HG03025 (cell line): ENCODE results near the gene SLC17A5.

ENCODE experiments used
- ATAC-seq: cut with Tn5 transposase; IDR thresholded peaks from one replicate; pipeline ENCODE4 v1.9.1; 2021; ENCODE audit warnings: mild to moderate bottlenecking, moderate library complexity; ENCODE audit not compliant: unreplicated experiment, low FRiP score

SLC17A5 gene

DNA sequence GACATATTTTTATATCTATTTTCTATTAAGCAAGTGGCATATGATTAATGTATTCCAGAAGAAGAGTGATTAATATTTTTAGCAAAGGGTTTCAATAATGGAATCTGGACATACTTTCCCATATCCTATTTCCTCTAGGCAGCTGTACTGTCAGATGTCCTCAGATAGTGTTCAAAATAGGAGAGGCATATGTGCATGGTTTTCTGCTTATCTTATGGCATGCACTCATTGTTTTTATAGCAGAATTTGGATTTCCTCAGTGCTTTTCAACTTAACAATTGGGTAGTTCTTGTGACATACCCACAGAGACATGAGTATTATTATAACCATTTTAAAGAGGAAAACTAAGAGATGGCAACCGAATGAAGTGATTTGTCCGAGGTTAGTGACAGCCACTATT is 12.6 kb upstream of the SLC17A5 start:
- no peak for ATAC-seq

DNA sequence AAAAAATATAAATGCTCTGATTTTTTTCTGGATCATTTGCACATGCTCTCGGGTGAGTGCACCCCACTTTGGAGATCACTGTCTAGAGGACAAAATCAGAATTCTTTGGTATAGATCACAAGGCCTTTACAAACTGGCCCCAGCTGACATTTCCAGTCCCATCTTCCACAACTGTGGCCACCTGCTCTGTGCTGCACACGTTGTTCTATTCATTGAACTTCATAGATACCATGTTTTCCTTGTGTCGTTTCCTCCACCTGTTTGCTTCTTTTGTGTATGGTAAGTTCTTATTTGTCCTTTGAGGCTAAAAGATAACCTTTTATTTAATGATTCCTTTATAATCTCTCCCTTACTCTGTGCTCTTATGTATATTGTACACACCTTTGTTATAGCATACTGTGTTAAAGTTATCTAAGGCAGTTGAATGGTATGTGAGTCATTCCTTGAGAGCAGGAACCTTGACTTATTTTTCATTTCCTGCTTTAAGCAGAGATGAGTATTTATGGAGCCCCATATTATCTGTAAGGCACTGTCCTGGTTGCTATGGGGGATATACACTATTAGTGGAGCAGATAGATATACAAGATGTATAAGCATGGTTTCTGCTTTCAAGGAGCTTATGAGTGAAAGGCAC is 12.0 kb upstream of the SLC17A5 start:
- peak; percentile 54 for ATAC-seq

DNA sequence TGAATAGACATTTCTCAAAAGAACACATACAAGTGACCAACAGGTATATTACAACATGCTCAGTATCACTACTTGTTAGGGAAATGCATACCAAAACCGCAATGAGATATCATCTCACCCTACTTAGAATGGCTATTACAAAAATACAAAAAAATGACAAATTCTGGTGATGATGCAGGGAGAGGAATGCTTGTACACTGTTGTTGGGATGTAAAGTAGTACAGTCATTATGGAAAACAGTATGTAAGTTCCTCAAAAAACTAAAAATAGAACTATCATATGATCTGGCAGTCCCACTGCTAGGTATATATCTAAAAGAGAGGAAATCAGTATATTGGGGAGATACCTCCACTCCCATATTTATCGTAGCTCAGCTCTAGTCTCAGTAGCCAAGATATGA is 10.9 kb upstream of the SLC17A5 start:
- ATAC-seq: no peak

DNA sequence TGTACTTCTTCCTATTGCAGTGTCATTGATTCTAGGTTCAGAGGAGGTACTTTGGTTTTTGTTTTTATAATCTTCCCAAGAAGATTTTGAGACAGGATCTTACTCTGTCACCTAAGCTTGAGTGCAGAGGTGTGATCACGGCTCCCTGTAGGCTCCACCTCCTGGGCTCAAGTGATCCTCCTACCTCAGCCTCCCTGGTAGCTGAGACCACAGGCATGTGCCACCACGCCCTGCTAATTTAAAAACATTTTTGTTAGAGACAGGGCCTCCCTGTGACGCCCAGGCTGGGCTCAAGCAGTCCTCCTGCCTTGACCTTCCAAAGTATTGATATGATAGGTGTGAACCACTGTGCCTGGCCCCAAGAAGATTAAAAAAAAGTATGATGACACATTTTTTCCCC is 3.4 kb upstream of the SLC17A5 start:
- no peak for ATAC-seq

DNA sequence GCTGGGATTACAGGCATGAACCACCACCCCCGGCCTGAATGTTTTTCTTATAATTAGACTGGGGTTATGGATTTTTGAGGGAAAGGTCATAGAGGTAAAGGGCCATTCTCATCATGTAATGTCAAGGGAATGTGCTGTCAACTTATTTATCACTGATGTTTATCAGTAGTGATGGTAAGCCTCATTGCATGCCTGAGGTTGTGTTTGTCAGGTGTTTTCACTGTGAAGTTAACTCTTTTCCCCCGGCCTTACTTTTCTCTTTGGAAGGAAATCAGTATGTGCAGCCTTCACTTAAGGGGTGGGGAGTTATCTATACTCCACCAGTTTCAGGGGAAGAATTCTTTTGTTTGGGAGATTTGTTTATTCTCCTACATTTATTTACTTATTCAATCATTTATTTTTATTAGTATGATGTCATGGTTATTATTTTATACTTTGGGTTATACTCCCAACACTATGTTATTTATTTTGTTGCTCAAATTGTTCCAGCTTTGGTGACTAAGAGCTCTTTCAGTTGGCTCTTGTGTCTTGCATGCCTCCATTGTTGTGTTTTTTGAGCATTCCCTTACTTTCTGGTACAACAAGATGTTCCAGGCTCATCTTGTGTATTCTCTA is 2.8 kb upstream of the SLC17A5 start:
- ATAC-seq: no peak

DNA sequence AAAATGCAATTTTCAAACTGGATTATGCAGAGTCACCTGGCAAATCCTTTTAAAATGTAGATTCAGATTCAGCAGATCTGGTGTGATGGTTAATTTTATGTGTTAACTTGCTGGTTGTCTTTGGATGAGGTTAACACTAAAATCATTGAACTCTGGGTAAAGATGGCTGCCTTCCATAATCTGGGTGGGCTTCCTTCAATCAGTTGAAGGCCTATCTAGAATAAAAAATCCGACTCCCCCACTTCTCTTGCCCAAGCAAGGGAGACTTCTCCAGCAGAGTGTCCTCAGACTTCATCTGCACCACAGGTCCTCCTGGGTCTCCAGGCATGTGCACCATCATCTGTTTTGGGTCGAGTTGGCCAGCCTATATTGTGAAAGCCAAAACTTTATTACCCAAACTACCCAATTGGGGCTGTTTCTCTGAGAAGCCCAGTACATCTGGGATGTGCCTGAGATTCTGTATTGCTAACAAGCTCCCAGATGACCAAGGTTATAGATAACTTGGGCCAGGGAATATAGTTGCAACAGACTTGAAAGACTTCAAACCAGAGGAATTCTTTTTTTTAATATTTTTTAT is 1.6 kb upstream of the SLC17A5 start:
- no peak for ATAC-seq

DNA sequence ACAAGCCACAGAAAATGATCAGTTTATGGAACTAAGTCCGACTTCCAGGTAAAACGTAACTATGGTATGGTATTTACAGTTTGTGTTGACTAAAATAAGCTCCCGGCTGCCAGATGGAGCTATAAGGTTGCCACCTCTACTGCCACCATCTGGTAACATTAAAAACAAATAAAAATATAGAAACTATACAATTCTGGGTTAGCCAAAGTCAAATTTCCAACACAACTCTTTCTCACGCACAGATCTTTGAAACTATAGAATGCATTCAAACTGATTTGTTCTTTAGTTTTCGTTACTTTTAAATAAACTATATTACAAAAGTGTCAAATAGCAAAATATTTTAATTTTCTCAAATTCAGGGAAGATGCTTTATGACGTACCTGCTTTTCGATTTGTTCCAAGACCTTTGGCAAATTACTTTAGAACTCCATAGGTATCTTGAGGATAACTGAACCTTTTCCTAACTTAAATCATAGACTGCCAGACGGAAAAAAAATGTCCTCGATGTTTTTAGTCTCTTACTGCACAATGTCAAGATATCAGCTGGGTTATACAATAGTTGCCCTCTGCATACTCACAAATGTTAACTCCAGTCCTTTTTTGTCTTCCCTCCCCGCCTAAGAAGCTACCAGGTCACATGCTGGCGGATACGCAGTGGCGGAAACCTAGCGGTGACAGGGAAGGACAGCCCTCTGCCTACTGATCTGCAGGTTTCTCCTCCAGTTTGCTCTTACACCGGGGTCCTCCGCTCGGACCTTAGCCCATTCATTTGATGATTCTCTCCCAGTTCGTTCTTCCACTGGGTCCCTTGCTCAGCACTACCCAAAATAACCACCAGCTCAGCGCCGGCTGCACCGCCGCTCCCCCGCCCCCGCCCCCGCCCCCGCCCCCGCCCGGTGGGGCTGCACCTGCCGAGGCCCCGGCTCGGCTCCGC is 888 bp downstream of the SLC17A5 start:
- ATAC-seq: peak; percentile 52

DNA sequence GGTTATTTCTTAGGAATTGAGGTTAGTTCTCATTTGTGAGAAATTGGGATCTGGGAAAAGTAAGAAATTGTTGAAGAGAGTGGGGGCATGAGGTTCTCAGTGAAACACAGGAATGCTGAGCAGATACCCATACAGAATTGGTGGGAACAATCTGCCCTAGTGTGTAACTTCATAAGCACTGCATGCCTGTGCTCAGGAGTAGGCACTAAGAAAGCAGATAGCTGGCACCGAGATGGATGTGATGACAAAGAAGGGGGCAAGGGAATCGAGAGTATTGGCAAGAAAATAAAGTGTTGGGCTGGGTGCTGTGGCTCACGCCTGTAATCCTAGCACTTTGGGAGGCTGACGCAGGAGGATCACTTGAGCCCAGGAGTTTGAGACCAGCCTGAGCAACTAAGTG is 4.0 kb downstream of the SLC17A5 start:
- no peak for ATAC-seq

DNA sequence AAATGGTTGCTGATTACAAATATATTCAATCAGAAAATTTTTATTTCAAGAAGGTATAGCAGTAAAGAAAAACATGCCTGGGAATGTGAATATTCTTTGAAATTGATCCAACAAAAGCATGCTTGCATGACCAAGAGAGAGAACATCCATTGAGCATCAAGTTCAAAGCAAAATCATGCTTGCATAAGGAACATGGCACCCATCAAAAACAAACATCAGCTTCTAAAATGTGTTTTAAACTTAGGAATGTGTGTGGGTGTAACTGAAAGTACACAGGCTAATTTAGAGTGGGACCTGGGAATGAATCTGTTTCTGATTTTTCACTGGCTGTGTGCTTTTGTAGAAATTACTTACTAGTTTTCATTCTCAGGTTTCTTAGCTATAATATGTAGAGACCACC is 5.6 kb downstream of the SLC17A5 start:
- ATAC-seq: no peak

DNA sequence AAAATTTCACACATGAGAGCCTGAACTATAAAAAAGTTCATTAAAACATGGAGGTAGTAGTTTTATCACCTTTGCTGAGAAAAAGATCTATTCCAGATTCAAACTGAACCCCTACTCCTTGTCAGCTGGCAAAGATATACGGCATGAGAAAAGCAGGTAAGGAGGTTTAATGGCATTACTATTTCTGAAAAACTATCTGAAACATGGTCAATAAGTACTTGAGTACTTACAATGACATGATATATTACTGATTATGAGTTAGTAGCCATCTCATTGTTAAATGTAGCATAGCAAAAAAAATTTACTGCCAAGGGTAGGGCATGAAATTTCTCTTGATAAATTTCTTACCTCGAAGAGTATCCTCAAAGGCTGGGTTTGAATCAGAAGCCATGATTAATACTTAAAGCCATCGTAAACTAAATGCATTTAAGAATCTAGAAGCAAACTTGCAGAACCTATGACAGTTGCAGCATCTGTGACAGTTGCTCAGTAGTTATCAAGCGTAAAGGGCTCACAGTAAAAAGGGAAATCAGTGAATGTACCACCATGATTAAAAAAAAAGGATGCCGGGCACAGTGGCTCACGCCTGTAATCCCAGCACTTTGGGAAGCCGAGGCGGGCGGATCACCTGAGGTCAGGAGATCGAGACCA is 8.7 kb downstream of the SLC17A5 start:
- ATAC-seq: no peak

DNA sequence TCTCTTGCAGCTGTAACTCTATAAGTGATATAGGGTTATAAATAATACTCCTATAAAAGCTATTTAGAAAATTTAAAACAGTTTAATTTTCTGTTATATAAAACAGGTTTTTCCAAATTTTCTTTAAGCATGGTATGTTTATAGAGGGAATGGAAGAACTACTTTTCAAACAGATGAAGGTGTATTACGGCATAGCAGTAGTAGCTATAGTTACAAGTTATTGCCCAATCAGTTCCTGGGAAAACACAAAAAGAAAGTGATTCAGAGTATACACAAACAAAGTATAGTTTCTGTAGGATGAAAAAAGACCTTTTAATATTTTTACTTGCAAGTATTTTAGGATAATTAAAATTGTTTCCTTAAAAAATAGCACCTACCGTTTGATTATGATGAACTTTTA is 9.8 kb downstream of the SLC17A5 start:
- ATAC-seq: no peak

DNA sequence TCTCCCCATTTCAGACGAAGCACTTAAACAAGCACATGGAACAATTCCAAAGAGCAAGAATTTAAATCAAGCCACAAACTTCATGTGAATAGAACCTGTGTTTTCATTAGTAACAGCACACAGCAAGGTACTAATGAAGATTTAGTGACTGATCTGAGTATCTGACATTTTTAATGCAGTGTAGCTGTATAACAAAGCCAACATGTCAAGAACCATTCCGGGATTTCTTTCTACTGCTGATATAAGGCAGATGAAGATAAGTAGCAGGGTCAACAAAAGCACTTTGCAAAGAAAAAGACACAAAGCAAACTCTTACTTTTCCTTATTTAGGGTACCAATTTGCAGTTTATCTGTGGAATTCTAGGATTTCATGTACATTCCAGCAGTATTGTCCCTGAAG is 11.3 kb downstream of the SLC17A5 start:
- ATAC-seq: no peak

DNA sequence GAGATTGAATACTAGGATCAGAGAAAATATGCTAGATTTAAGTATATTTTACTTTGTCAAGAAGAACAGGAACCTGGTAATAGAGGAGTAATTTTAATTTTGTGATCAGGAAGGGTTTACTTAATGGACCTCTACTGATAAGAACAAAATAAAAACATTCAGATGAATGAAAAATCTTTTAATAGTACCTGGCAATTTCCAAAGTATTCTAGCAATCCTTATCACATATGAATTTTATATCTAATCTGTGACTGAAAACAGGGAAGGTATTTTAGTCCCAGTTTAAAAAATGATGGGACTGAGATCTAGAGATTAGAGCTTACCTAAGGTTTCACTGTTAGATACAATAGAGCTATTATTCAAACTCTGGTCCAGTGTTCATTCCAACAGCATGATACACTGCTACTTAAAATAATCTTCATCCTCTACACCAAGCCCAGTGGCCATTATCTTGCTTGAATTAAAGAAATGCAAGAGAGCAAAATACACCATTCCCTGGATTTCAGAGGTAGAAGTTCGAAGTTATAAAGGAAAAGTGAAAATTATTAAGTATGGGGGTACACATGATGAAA is 13.5 kb downstream of the SLC17A5 start:
- ATAC-seq: no peak

DNA sequence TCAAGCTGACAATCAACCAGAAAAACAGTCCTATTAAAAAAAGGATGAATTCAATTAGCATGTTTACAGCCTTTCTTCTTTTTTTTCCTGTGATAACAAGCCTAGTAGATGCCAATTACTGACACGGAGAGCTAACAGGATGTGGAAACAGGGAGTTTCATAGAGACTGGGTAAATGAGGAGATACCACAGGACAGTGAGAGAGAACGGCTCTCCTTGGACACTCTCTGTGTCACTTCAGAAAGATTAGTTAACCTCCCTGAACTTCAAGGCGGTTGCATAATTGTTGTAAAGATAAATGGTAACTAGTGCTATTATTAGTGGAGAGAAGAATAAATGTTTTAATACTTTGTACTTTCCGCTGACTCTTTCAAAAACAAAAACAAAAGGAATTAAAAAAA is 14.8 kb downstream of the SLC17A5 start:
- no peak for ATAC-seq

DNA sequence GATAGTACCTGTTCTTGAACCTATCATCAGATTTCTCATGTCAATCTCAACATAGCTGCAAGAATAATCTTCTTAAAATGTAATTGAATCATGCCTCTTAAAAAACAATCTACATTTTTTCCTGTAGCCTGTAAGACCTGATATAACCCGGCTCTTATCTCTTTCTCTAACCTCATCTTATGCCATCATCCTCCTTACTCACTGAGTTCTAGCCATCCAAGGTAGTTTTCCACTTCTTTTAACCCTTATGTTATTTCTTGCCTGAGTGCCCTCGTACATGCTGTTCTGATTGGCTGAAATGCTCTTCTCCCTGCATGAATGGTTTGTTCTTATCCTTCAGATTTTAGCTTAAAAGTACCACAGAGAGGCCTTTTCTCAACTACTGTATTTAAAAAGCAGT is 16.4 kb downstream of the SLC17A5 start:
- ATAC-seq: no peak

DNA sequence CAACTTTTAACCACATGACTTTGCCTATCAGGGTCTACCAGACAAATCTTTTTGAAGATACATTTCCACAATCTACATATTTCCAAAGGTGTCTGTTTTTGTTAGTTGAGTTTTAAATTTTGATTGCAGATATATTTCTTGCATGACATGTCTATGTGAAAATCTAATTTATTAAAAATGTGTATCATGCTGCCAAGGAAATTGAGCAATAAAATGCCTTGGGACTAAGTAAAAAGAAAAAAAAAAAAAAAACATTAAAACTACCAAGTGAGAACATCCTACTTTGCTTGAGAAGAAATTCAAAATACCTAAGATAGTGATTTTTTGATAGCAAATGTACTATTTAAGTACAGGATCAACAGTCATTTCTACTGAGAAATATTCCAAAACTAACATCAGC is 17.7 kb downstream of the SLC17A5 start:
- no peak for ATAC-seq

DNA sequence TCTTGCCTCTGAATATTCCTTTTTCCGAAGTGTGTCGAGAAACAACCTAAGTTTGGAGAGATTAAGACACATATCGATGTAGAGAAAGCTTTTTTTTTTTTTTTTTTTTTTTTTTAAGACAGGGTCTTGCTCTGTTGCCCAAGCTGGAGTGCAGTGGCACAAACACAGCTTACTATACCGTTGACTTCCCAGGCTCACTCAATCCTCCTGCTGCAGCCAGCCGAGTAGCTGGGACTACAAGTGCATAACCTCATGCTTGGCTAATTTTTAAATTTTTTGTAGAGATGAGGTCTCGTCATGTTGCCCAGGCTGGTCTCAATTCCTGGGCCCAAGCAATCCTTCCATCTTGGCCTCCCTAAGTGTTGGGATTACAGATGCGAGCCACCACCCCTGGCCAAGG is 21.4 kb downstream of the SLC17A5 start:
- ATAC-seq: no peak

DNA sequence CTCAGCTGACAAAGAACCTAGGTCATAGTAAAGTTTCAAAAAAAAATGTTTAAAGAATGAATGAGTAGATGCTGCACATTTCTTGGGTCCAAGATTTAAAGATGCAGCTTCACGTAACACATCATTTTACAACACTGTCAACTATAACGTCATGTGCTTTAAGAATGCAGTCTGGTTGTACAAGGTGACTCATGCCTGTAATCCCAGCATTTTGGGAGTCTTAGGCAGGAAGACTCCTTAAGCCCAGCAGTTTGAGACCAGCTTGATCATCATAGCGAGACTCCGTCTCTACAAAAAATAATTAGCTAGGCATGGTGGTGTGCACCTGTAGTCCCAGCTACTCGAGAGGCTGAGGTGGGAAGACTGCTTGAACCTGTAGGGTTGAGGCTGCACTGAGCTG is 21.9 kb downstream of the SLC17A5 start:
- ATAC-seq: no peak

DNA sequence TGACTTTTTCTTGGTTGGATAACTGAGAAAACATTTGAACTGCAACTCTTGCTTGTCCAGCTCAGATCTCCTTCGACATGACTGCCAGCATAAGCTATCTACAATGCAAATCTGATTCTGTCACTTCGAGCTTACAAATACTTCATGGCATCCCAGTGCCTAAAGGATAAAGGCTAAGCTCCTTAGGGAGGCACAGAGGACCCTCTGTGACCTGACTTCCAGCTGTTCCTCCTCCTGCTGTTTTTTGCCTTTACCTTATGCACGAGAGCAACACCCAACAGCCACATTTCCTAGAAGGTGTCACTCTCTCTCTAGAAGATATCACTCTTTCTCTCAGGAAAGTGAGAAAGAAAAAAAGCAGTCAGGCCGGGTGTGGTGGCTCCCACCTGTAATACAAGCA is 23.4 kb downstream of the SLC17A5 start:
- no peak for ATAC-seq

DNA sequence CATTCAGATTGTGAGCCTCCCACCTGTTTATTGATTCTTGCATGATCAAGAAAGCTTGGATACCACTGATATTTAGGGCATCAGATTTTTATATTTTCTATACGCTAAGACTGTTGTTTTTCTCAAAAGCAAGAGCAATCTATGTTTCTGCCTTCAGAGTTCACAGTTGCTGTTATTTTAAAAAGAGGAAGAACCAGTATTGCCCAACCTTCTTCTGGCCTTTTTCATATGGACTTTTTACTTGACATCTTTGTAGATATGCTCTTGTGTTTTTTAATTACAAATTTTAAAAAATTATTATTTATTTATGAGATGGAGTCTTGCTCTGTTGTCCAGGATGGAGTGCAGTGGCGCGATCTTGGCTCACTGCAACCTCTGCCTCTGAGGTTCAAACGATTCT is 28.9 kb downstream of the SLC17A5 start:
- ATAC-seq: no peak
